ENCODE data around the gene EBPL.
A peak's percentile ranks its signal among the peaks of the same experiment; 100 is the strongest.
"Not testable (repeated sequence)": the region's sequence is repeated elsewhere in the genome, so short reads cannot be mapped to it uniquely, and the experiment has no call there.

Gene EBPL

DNA sequence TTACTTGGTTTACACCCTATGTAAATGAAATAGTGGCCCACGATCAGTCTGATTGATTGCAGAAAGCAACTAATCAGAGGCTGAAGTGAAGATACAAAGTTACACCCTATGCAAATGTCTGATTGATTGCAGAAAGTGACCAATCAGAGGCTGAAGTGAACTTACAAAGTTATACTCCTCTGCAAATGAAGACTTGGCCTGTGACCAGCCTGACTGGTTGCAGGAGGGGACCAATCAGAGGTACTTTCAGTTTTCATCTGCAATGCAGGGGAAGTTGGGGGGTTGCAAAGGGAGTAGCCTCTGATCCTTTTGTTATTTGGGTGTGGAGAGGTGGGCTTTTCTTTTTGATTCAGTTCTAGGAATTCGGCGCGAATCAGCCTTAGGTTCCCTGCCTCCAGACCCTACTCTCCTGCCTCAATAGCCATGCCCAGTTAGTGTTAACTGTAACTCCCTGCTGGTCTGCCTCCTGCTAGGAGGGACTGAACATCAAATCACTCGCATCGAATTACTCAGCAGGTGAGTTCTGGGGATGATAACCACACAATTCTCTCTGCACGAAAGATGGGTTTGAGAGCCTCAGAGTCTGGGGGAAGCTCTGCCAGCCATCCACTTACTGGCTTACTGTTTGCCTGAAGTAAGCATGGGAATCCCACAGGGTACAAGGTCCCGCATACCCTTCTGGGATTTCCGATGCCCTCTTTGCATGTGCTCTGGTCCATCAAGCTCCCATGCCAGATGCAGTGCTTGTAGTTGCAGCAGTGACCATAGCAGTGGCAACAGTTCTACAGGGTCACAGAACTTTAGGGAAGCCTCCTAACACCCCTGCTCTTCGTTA, 55.5 kb downstream of the EBPL start:
- DNase-seq (ENCODE audit: low read depth): no peak

GRCh38 chr13:49633710-49634109, 57.6 kb downstream of the EBPL start:
- no peak for DNase-seq (ENCODE audit: low read depth)

GRCh38 chr13:49632156-49632555, 59.1 kb downstream of the EBPL start:
- DNase-seq (ENCODE audit: low read depth): no peak

- no peak for DNase-seq (ENCODE audit: low read depth)
Measured at GRCh38 chr13:49630580-49630979, 60.7 kb downstream of the EBPL start.

- no peak for DNase-seq (ENCODE audit: low read depth)
Measured at GRCh38 chr13:49629947-49630346, 61.3 kb downstream of the EBPL start.

- DNase-seq (ENCODE audit: low read depth): no peak
Measured at GRCh38 chr13:49629196-49629938, 61.9 kb downstream of the EBPL start.

DNA sequence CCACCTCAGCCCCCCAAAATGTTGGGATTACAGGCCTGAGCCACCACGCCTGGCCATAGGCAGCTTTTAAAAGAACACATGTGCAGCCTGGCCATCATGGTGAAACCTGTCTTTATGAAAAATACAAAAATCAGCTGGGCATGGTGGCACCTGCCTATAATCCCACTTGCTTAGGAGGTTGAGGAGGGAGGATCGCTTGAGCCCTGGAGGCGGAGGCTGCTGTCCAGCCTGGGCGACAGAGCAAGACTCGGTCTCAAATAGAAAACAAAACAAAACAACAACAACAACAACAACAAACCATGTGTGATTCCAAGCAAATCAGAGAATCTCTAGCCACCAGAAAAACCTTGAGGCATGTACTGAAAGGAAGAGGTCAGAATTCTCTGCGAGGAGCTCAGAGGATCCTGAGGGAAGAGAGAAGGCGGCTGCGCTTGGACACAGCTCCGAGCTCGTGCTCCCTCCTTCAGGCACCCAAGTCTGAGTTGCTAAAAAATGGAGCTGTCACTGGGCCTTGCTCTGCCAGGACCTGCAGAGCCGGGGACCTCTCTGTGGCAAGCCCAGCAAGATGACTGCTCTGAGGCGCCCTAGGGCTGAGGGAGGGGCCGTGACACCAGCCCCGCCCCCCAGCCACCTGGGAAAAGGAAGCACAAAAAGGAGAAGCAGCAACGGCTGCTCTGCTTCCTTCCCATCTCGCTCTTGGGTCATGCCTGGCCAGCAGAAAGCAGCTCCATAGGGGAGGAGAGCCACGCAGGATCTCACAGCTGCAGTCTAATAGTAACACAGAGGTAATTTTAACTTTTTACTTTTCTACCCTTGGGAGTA, 63.2 kb downstream of the EBPL start, which contains the start of gene ARL11:
ARL11 (plus strand) TSS at position 677 of the 822 bp plus-strand sequence. CDS start 1,941 bp downstream, outside the sequence.
- DNase-seq (ENCODE audit: low read depth): peak; percentile 39

- no peak for DNase-seq (ENCODE audit: low read depth)
Measured at GRCh38 chr13:49625392-49626079, 65.8 kb downstream of the EBPL start.

GRCh38 chr13:49624229-49624628, 67.1 kb downstream of the EBPL start:
- no peak for DNase-seq (ENCODE audit: low read depth)

- no peak for DNase-seq (ENCODE audit: low read depth)
Measured at GRCh38 chr13:49622174-49622946, 68.9 kb downstream of the EBPL start.

DNA sequence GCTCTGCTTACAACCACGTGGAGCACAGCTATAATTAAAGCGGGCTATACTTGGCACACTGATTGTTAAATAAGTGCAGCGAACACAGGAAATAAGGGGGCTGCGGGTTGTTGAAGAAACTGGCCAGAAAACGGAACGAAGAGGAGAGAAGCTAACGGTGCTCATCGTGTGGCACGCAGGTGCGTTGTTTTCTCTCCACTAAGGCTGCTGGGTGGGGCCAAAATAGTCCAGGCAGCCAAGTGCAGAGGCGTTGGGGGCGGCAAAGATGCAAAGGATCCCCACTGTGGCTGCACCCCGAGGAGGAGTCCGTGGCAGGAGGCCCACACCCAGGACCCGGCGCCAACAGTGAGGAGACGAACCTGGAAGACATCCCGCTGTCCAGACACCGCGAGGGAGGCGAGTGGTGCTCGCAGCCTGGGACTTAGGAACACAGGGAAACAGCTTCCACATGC, 71.1 kb downstream of the EBPL start:
- DNase-seq (ENCODE audit: low read depth): no peak

DNA sequence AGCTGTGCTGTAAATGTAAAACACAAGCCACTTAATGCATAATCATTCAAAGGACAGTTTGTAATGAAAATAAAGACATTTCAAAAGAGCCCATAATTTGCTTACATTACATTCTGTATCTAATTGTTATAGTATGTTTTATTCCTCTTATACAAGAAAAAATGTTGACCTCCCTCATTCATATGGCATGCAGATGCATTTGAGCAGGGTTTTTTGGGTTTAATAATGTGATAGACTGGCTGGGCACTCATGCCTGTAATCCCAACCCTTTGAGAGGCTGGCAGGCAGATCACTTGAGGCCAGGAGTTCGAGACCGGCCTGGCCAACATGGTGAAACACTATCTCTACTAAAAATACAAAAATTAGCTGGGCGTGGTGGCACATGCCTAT, 74.6 kb downstream of the EBPL start:
- no peak for DNase-seq (ENCODE audit: low read depth)

DNA sequence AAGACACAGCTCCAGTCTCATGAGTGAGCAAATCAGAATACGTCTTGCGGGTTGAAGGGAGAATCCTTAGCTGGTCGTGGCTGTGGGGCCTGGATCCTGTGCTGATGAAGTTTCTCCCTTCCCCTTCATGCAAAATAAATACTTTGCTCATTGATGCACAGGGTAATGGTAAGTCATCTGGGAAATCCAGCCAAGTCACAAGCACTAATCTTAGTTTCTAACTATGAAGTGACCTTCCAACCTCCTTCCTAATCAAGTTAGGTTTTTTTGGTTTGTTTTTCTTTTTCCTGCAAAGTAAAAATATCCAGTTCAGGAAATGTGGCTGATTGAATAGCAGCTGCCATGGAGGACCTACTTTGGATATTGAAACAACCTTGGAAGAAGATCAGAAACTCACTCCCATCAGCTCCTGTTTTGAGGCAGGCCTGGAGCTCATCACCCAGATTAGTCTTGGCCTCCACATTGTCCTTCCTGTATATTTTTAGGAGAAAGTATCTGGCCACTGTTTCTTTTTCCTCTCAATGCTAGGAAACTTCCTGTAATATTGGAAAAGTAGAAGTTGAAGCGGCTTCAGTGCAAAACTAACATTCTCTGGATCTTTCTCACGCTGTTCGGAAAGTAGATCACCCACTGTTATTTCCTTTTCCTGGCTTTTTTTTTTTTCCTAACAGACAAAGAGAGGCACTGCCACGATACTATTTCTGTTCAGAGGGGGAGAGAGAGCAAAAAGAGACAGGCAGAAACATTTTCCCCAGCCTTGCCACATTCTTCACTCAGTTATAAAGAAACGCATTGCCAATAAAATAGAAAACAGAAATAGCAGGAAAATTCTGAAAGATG, 75.2 kb downstream of the EBPL start:
- no peak for DNase-seq (ENCODE audit: low read depth)

DNA sequence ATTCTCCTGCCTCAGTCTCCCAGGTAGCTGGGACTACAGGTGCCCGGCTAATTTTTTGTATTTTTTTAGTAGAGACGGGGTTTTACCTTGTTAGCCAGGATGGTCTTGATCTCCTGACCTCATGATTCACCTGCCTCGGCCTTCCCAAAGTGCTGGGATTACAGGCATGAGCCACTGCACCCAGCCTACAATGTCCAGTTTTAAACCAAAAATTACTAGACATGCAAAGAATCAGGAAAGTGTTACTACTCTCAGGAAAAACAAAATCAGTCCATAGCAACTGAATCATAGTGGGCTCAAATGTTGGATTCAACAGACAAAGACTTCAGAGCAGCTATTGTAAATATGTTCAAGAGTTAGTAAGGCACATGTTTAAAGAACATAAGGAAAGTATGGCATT, 79.2 kb downstream of the EBPL start:
- DNase-seq (ENCODE audit: low read depth): not testable (repeated sequence)
